ENCODE results near the gene PTPRB.

DNA sequence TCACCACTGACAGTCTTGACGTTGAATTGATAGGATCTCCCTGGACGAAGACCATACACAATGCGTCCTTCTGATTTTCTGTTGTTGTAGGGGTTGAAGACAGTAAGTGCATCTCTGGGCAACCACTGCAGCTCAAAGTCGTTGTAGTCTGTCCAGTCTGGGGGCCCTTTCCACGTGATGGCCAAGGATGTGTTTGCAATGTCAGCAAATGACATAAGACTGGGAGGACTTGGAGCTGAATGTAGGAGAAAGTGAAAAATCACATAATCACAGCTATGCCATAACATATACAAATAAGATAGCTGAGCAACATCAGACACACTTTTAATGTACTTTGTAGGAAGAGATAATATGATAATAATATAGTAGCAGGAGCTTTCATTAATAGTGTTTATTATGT, 77.8 kb downstream of the PTPRB start:
- TF ChIP-seq NFRKB (IDR thresholded peaks at IDR 0.05) (no peak), SP1 (IDR thresholded peaks at IDR 0.05) (no peak)

All from HEK293T (cell line).